ES-I3 (cell line): ENCODE results near the gene CDK5.

Experiments
- H3K36me3 ChIP-seq: 2 replicates; pipeline ENCODE4 v1.6.1; 2013; ENCODE audit warnings: mild to moderate bottlenecking, low read length, control low read depth, moderate library complexity; ENCODE audit not compliant: insufficient read depth
- H3K4me1 ChIP-seq: 2 replicates; pipeline ENCODE4 v1.6.1; 2013; ENCODE audit warnings: mild to moderate bottlenecking, control low read depth, low read length; ENCODE audit not compliant: insufficient read depth
- H3K9ac ChIP-seq: 2 replicates; pipeline ENCODE4 v1.6.1; 2013; ENCODE audit warnings: low read depth, mild to moderate bottlenecking, low read length, moderate library complexity
- H3K9me3 ChIP-seq: 2 replicates; pipeline ENCODE4 v1.6.1; 2013; ENCODE audit warnings: mild to moderate bottlenecking, low read length, moderate library complexity; ENCODE audit not compliant: control insufficient read depth, insufficient read depth

CDK5 gene

DNA sequence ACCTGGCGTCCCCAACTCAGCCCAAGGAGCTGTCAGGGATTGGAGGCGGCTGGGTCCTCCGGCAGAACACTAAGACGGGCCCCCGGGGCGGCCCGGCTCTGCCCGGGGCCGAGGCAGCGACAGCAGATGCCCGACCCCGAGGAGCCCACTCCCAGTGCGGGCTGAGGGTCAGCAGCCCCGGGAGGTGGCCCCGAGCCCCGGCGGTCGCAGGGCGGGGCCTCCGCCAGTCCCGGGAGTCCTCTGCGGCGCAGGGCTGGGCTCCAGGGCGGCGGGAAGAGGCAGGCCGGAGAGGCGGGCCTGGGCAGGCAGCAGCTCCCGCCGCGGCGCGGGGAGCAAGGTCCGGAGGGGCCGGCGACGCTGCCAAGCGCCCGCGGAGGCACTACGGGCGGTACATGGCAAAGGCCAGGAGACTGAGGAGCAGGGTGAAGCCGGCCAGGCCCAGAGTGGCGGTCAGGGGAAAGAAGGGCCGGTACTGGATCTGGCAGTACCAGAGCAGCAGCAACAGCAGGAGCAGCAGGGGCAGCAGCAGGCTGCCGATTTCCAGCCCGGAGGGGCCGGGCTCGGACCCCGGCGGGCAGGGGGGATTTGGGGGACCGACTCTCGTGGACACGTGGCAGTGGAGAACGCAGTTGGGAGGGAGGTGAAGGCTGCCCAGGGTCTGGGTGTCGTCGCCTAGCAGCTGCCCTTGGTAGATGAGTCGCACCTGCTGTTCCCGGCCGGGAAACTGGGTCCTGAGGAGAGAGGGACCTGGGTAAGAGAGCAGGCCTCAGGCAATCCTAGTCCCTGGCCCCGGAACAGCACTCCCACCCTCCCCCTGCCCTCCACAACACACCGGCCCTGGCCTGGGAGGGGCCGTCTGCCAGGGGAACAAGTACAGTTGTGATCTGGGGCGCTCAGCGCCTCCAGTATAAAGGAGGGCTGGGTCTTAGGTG, 23.7 kb upstream of the CDK5 start:
- H3K36me3 ChIP-seq: no peaks in the 10 kb centered on the region
- H3K9ac ChIP-seq: peak overlapping the region; percentile 96
- H3K9me3 ChIP-seq: no peaks in the 10 kb centered on the region
- peaks cover 22% of the 10 kb centered on the region for H3K4me1 ChIP-seq

DNA sequence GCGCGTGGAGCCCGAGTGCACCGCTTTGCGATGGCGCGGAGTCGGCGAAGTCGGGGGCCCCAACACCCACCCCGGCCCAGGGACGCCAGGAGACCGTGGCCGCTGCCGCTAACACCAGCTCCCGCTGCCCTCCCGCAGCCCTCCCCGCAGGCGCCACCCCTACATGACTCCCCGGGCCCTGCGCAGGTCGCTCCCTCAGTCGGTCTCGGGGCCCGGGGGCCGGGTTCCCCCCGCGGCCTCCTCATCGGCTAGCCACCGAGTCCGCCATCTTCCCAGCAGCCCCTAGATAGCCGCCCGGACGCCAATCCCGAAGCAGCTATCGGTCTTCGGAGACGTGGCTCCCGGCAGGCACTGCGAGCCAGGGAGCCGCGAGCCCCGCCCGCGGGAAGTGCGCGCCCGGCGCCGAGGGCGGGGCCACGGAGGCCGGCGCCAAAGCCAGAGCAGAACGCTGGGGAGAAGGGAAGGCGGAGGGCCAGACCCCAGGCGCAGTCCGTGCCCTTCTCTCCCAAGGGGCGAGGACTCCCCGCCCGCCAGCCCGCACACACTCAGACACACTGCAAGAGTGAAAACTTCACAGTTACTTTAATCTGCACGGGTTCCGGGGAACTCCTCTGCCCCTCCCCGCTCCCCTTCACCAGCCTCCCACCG, 22.9 kb upstream of the CDK5 start, which contains the start of gene FASTK:
TSS of gene FASTK (minus strand) at position 288 of the 648 bp plus-strand sequence. CDS start at position 245, 43 bp downstream.
- Histone ChIP-seq H3K36me3 (no peaks in the 10 kb centered on the region), H3K9me3 (no peaks in the 10 kb centered on the region), H3K4me1 (peaks cover 25% of the 10 kb centered on the region), H3K9ac (peak within 1 kb of the TSS; percentile 96)

GRCh38 chr7:151080067-151080521, 22.4 kb upstream of the CDK5 start:
- H3K36me3 ChIP-seq: no peaks in the 10 kb centered on the region; the same call in 1 of the 2 replicates
- no peaks in the 10 kb centered on the region for H3K9me3 ChIP-seq
- peaks cover 20% of the 10 kb centered on the region for H3K4me1 ChIP-seq
- peak overlapping the region; percentile 96 for H3K9ac ChIP-seq

GRCh38 chr7:151079199-151079910, 21.7 kb upstream of the CDK5 start:
- Histone ChIP-seq H3K4me1 (peaks cover 19% of the 10 kb centered on the region; the same call in 1 of the 2 replicates), H3K9me3 (no peaks in the 10 kb centered on the region), H3K9ac (peak overlapping the region; percentile 96; the same call in 1 of the 2 replicates), H3K36me3 (no peaks in the 10 kb centered on the region; the same call in 1 of the 2 replicates)

DNA sequence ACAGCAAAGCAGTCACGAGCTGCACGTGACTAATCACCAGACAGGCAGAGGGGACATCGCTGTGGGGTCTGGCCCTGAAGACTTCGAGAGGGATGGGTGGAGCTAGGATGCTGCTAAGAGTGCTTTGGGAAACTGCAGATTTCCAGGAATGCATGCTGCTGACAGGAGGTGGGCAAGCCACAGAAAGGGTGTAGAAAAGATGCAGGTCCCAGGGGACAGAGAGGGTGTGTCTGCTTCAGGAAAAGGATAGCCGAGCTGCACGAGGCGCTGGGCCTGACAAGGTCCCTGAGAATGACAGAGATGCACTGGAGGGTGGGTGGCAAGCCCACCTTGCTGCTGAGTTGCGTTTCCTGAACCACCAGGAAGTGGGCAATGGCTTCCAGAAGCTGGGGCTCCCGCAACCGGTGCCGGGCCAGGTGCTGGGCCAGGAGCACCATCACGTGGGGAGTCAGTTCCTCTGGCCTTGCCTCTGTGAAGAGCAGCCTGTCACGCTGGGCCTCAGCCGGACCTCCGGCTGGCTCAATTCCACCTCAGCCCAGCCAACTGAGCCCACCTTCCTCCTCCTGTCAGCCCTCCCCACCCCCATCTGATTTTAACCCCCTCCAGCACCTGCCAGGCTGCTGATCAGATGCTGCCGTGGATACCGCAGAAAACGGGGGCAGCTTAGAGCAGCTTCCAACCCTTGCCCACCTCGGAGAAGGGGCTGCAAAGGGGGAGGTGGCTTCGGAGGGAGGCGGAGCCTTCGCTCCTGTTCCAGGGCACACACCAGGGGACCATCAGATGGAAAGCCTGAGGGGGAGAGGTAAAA, 20.7 kb upstream of the CDK5 start:
- Histone ChIP-seq H3K9me3 (no peaks in the 10 kb centered on the region), H3K9ac (peak overlapping the region; percentile 2; the same call in 1 of the 2 replicates), H3K36me3 (no peaks in the 10 kb centered on the region; the same call in 1 of the 2 replicates), H3K4me1 (peaks cover 19% of the 10 kb centered on the region; the same call in 1 of the 2 replicates)

DNA sequence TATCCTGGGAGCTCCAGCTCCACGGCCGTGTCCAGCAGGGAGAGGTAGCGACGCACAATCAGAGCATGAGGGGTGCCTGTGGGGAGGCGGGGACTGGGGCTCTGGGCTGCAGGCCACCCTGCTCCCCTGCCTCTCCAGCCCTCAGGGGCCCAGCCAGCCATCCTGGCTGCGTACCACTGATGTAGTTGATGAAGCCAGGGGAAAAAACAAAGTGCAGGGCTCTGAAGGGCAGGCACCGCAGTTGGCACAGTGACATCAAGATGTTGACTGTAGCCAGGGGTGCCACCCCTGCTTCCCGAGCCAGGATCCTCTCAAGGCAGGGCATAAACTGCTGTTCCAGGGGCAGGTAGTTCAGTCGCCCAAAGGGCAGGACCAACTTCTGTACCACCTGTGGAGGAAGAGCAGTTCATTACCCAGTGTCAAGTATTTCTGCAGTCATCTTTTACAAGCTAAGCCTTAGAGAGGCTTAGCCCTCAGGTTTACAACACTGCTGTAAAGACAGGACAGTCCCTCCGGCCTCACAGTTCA, 20.1 kb upstream of the CDK5 start:
- Histone ChIP-seq H3K9ac (no peak overlapping the region), H3K4me1 (peaks cover 19% of the 10 kb centered on the region; the same call in 1 of the 2 replicates), H3K9me3 (no peaks in the 10 kb centered on the region), H3K36me3 (no peaks in the 10 kb centered on the region; the same call in 1 of the 2 replicates)

DNA sequence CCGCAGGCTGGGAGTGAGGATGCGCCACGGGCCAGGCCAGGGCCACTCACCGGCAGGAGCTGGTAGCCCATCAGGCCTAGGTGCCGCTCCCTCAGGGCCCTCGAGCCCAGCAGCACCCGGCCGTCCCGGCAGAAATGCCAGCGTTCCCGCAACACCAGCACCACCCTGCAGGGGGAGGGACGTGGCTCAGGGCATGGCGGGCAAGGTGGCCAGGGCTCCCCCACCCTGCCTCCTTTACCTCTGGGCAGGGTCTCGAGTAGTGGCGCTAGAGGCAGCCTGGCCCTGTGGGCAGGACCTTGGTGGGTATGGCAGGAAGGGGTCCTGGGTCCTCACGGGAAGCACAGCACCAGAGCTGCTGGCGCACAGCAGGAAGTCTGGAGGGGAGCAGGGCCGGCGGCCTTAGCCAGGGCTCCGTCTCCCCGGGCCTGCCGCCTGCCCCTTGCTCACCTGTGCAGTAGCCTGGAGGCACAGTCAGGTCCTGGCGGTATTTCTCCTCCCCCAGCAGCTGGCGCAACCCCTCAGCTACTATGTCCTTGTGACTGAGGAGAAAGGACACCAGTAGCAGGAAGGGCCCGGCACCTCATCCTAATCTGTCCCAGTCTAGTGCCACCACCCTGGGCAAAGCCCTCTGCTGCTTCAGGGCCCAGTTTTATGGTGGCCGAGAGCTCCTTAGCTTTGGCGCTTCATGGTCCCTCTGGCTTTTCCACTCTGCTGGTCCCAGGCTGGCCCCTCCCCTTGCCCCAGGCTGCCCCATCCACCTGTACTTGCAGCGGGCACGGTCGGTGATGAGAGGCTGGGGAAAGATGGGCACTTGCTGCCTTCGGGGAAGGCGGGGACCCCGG, 19.4 kb upstream of the CDK5 start:
- H3K36me3 ChIP-seq: no peaks in the 10 kb centered on the region; the same call in 1 of the 2 replicates
- no peak overlapping the region for H3K9ac ChIP-seq

DNA sequence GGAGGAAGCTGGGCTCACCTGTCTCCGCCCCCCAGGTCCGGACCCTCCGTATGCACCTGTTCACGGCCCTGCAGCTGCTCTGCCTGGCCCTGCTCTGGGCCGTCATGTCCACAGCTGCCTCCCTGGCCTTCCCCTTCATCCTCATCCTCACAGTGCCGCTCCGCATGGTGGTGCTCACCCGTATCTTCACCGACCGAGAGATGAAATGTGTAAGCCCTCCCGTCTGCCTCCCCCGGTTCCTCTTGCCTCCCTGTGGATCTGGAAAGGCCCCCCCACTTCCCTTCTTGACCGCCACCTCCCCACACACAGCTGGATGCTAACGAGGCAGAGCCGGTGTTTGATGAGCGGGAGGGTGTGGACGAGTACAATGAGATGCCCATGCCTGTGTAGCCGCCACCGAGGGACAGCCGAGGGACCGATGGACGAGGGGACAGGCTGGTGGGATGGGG, 18.3 kb upstream of the CDK5 start:
- H3K36me3 ChIP-seq: no peaks in the 10 kb centered on the region; the same call in 1 of the 2 replicates
- H3K9me3 ChIP-seq: no peaks in the 10 kb centered on the region
- H3K9ac ChIP-seq: no peak overlapping the region
- peaks cover 17% of the 10 kb centered on the region; the same call in 1 of the 2 replicates for H3K4me1 ChIP-seq

More for the DNA sequence above, 19.4 kb upstream of the CDK5 start:
- Histone ChIP-seq H3K9me3 (no peaks in the 10 kb centered on the region), H3K4me1 (peaks cover 19% of the 10 kb centered on the region; the same call in 1 of the 2 replicates)

GRCh38 chr7:151075662-151075971, 17.9 kb upstream of the CDK5 start:
- H3K4me1 ChIP-seq: peaks cover 17% of the 10 kb centered on the region; the same call in 1 of the 2 replicates
- no peak overlapping the region for H3K9ac ChIP-seq
- H3K36me3 ChIP-seq: no peaks in the 10 kb centered on the region; the same call in 1 of the 2 replicates
- H3K9me3 ChIP-seq: no peaks in the 10 kb centered on the region

DNA sequence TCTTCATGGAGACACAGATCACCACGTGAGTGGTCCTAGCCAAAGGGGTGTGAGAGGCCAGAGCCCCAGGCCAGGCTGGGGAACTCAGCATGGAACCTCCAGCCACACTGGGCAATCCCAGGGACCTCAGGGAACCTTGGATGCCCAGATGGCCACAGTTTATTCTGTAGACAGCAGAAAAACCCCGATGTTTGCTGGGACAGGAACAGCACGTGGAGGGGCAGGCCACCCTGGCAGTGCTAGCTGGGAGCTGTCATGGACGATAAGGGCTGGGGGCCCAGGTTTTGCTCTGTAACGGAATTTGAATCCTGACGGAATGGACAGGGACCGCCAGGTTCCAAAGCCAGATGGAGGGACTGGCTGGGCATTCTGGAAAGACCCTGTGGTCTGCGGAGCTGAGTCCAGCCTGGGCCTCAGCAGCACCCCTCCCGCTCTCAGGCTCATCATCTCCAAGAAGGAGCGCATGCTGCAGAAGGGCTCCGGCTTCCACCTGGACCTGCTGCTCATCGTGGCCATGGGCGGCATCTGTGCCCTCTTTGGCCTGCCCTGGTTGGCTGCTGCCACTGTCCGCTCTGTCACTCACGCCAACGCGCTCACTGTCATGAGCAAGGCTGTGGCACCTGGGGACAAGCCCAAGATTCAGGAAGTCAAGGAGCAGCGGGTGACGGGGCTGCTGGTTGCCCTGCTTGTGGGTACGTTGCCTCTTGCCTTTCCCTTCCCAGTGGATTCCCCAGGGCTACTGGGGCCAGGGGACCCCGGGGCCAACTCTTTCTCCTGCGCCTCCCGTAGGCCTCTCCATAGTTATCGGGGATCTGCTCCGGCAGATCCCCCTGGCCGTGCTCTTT, 17.3 kb upstream of the CDK5 start:
- no peaks in the 10 kb centered on the region; the same call in 1 of the 2 replicates for H3K36me3 ChIP-seq
- no peak overlapping the region for H3K9ac ChIP-seq
- no peaks in the 10 kb centered on the region for H3K9me3 ChIP-seq
- peaks cover 17% of the 10 kb centered on the region; the same call in 1 of the 2 replicates for H3K4me1 ChIP-seq

GRCh38 chr7:151073990-151074389, 16.3 kb upstream of the CDK5 start:
- H3K4me1 ChIP-seq: peaks cover 13% of the 10 kb centered on the region; the same call in 1 of the 2 replicates
- no peaks in the 10 kb centered on the region for H3K9me3 ChIP-seq
- no peak overlapping the region for H3K9ac ChIP-seq
- no peaks in the 10 kb centered on the region; the same call in 1 of the 2 replicates for H3K36me3 ChIP-seq
